Fibroblast of villous mesenchyme (primary cell): ENCODE data around the gene PRDM16. TPM values are rescaled to one million over a fixed set of nuclear protein-coding genes. Genes with fewer than 3 reads are reported as not detected.

ENCODE experiments used
- DNase-seq: peaks from one replicate; pipeline ENCODE4 v3.0.0-alpha.2; 2010; ENCODE audit warnings: low read depth
- H3K4me3 ChIP-seq: 2 replicates; pipeline ENCODE4 v1.5.1; 2011; ENCODE audit warnings: low read depth, mild to moderate bottlenecking, low read length
- total RNA-seq: library from RNA; depleted of rRNA; stranded (reverse); fragments of >200 nt; gene quantifications from 2 replicates; pipeline ENCODE4 v1.2.3, GENCODE V29; 2012
- TF ChIP-seq, protein P1 (sequence below): IDR thresholded peaks from 2 replicates; pipeline ENCODE4 v1.5.1; 2012; ENCODE audit warnings: low read depth, mild to moderate bottlenecking, low read length; ENCODE audit not compliant: insufficient read depth

The PRDM16 gene
- total RNA-seq, 1 donor: 1.7 TPM

DNA sequence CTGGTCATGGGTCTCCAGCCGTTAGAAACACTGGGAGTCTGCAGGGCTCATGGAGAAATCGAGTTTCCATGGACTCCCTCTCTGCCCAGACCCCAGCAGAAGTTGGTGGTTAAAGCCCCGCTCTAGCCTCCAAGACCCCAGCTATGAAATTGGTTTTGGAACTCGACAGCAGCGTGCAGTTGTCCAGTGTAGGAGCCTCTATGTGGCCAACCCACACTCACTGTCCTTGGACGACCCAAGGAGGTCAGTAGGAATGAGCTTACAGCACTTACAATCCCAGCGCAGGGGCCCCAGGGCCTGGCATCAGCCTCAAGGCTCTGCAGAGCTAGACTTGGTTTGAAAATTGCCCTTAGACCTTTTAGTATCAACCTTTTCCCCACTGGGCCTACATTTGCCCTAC, 3.2 kb upstream of the PRDM16 start:
- no peak overlapping the region for H3K4me3 ChIP-seq
- DNase-seq: no peak
- TF ChIP-seq, protein P1, sequence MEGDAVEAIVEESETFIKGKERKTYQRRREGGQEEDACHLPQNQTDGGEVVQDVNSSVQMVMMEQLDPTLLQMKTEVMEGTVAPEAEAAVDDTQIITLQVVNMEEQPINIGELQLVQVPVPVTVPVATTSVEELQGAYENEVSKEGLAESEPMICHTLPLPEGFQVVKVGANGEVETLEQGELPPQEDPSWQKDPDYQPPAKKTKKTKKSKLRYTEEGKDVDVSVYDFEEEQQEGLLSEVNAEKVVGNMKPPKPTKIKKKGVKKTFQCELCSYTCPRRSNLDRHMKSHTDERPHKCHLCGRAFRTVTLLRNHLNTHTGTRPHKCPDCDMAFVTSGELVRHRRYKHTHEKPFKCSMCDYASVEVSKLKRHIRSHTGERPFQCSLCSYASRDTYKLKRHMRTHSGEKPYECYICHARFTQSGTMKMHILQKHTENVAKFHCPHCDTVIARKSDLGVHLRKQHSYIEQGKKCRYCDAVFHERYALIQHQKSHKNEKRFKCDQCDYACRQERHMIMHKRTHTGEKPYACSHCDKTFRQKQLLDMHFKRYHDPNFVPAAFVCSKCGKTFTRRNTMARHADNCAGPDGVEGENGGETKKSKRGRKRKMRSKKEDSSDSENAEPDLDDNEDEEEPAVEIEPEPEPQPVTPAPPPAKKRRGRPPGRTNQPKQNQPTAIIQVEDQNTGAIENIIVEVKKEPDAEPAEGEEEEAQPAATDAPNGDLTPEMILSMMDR: no peak

DNA sequence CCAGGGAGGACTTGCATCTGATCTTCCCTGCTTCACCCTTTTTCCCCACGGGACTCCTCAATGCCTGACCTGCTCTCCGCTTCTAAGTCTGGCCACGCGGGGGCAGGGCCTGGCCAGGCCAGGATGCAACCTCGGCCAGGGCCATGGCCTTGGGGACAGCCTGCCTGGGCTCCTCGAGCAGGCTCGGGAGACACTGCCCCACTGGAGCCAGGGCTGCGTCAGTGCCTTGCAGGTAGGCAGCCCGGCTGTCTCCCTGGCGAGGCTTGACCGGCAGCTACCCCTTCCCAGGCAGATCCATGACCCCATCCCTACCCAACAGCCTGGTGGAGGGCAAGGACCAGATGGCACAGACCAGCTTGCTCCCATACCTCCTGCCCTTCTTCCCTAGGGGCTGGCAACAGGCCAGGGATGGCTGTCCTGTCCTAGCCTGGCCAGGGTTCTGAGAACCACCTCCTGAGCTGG, 2.7 kb upstream of the PRDM16 start:
- TF ChIP-seq, protein P1: peak; percentile 29
- no peak for DNase-seq
- no peak overlapping the region for H3K4me3 ChIP-seq

DNA sequence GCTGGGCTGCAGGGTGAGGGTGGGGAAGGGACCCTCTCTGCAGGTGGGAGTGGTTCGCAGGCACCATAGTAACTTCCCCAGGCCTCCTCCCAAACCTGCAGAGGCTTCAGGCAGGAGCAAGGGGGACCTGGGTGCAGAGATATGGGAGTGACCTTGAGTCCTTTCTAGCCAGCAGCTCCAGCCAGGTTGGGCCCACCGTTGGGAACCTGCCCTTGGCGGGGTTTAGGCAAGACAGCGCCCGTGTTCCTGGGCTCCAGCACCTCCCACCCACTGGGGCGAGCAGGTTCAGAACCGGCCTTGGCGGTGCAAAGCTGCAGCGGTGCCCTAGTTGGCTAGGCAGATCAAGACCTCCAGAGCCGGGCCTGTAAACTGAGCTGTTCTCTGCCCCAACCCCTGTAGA, 2.2 kb upstream of the PRDM16 start:
- no peak for DNase-seq
- no peak overlapping the region for H3K4me3 ChIP-seq
- TF ChIP-seq, protein P1: no peak

DNA sequence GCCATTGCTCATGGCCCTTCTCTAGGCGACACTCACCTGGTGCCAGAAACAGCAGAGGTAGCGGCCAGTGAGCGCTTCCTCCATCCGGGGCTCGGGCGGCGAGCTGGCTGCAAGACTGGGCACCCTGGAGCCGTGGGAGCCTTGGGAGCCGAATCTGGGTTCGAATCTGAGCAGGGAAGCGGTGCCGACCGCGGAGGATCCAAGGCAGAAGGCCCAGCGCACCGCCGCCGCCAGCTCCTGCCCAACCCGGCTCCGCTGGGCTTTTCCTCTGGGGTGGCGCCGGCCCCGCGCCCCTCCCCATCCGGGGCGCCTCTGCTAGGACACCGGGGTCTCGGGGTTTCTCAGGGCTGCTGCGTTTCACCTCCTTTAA, 1.7 kb upstream of the PRDM16 start:
- DNase-seq: no peak
- no peak overlapping the region for H3K4me3 ChIP-seq
- TF ChIP-seq, protein P1: no peak

DNA sequence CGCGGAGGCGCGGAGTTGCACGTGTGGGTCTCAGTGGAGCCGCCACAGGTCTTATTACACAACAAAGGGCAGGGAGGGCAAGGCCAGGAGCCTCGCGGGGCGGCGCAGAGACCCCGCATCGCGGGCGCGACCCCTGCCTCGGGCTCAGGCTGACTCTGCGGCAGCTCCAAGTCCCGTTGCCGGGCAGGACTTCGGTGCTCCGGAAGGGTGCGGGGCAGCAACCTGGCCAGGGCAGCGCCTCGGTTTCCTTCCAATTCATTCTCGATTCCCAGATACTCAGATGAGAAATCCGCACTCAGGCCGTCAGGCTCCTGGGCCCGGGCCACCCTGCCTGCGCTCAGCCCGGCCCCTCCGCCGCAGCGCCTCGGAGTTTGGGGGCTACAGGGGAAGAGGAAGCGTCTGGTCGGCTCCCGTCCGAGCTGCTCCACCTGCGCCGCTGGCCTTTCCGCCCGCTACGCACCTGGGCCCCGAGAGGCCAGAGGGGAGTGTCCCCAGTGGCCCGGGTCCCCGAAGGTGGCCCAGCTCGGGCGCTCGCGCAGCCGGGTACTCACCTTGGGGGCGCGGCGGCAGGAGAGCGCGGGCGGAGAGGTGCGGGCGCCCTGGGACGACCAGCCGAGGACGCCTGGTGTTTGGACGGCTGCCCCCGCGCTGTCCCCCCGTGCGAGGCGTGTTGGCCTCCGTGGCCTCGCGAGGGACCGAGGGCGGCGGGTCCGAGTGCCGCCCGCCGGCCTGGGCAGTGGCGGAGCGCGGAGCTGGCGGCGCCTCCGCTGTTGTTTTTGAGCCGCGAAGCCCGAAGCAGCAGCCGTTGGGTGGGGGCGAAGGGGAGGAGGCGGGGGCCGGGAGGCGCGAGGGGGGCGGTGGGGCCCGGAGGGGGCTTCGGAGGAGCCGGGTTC, 1.1 kb upstream of the PRDM16 start:
- no peak for DNase-seq
- TF ChIP-seq, protein P1: no peak
- no peak overlapping the region for H3K4me3 ChIP-seq

DNA sequence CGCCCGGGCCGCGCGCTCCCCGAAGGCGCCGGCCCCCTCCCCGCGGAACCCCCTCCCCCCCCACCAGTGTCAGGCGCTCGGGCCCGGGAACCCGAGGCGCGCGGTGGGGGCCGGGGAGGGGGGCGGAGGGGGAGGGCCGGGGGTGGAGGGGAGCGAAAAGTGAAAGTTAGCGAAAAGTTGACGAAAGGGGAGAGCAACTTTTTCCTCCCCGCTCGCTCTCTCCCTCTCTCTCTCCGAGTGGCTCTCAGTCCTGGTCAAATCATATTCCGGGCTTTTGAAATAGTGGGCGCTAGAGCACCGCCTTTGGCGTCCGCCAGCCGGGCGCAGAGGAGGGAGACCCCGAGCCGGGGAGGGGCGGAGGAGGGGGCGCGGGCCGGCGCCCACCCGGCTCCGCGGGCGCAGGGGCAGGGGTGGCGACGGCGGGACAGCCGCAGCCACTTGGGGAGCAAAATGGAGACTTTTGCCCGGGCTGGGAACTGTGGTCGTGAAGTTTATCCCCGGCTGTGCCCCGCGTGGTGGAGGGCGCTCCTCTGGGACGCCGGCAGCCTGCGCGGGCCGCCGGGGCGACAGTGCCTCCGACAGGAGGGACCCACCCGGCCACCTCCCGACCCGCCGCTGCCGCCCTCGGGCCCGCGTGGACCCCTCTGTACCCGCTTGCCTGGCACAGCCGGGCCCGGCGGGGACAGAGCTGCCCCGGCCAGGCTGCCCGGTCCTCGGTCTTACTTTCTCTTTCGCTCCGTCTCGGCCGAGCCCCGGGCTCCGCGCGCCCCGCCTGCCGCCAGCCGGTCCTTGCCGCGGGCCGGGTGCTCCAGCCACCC, 697 bp downstream of the PRDM16 start:
- peak; percentile 47 for DNase-seq
- TF ChIP-seq, protein P1: peak; percentile 14
- peak overlapping the region; percentile 52 for H3K4me3 ChIP-seq
